WTC11 (cell line): ENCODE results near the gene ABR. TPM values are rescaled to one million over a fixed set of nuclear protein-coding genes. Genes with fewer than 3 reads are reported as not detected.
A peak's percentile ranks its signal among the peaks of the same experiment; 100 is the strongest.

Source experiments
- ATAC-seq: fragments of 200-7000 bp; cut with Tn5 transposase; 2 replicates; pipeline ENCODE4 v1.10.0; 2021; ENCODE audit warnings: mild to moderate bottlenecking, moderate library complexity
- CTCF ChIA-PET: fragments of 300-600 bp; sonication (Branson Sonifier 250); formaldehyde crosslinking; loops from one replicate; lab custom pipeline; 2021; ENCODE audit warnings: antibody characterized with exemption; lab: Charles Lee
- POLR2A ChIA-PET: fragments of 350-600 bp; sonication (Branson Sonifier 250); formaldehyde crosslinking; loops from one replicate; lab custom pipeline; 2021; ENCODE audit warnings: antibody characterized with exemption; lab: Charles Lee
- DNase-seq: peaks from one replicate; pipeline ENCODE4 v3.0.0; 2021; ENCODE audit warnings: low spot score
- H3K27ac Mint-ChIP-seq: 2 replicates; pipeline ENCODE4 v1.8.0; 2021; ENCODE audit warnings: mixed read lengths
- H3K27me3 Mint-ChIP-seq: 2 replicates; pipeline ENCODE4 v1.8.0; 2021; ENCODE audit warnings: low read depth, mild to moderate bottlenecking, moderate library complexity, mixed read lengths
- H3K36me3 Mint-ChIP-seq: 2 replicates; pipeline ENCODE4 v1.8.0; 2021; ENCODE audit warnings: mixed read lengths
- H3K4me1 Mint-ChIP-seq: 2 replicates; pipeline ENCODE4 v1.8.0; 2022; ENCODE audit warnings: mixed read lengths
- H3K4me3 Mint-ChIP-seq: 2 replicates; pipeline ENCODE4 v1.8.0; 2021; ENCODE audit warnings: mild to moderate bottlenecking, moderate library complexity, mixed read lengths
- H3K9me3 Mint-ChIP-seq: 2 replicates; pipeline ENCODE4 v1.8.0; 2021; ENCODE audit warnings: mixed read lengths
- ATF1 ChIP-seq: sonication (generic); formaldehyde crosslinking; IDR thresholded peaks from 2 replicates; pipeline ENCODE4 v1.8.1; 2023; ENCODE audit warnings: mild to moderate bottlenecking, moderate library complexity, missing genetic modification reagents
- CTCF ChIP-seq: fragments of 200-600 bp; IDR thresholded peaks from 2 replicates; pipeline ENCODE4 v1.8.0; 2022; ENCODE audit warnings: antibody characterized with exemption
- ELF4 ChIP-seq: sonication (generic); formaldehyde crosslinking; IDR thresholded peaks from 2 replicates; pipeline ENCODE4 v1.8.1; 2022; ENCODE audit warnings: low read depth, mild to moderate bottlenecking, moderate library complexity, missing genetic modification reagents
- FOXP1 ChIP-seq: sonication (generic); formaldehyde crosslinking; IDR thresholded peaks from 2 replicates; pipeline ENCODE4 v1.8.0; 2022; ENCODE audit warnings: missing genetic modification reagents, mild to moderate bottlenecking, moderate library complexity, borderline replicate concordance
- GRHL2 ChIP-seq: fragments of 250-450 bp; sonication (Bioruptor Pico); IDR thresholded peaks from 2 replicates; pipeline ENCODE4 v1.8.0; 2022; ENCODE audit warnings: mild to moderate bottlenecking, moderate library complexity; ENCODE audit not compliant: insufficient replicate concordance, severe bottlenecking
- GTF2I ChIP-seq: fragments of 250-450 bp; sonication (Bioruptor Pico); conservative IDR thresholded peaks from 2 replicates; pipeline ENCODE4 v1.4.0; 2021; ENCODE audit warnings: mild to moderate bottlenecking
- HMGA2 ChIP-seq: fragments of 250-450 bp; sonication (Bioruptor Pico); IDR thresholded peaks from 2 replicates; pipeline ENCODE4 v1.4.0; 2021; ENCODE audit warnings: mild to moderate bottlenecking, moderate library complexity
- KAT7 ChIP-seq: sonication (generic); formaldehyde crosslinking; IDR thresholded peaks from 2 replicates; pipeline ENCODE4 v1.8.1; 2023; ENCODE audit warnings: missing genetic modification reagents, mild to moderate bottlenecking, borderline replicate concordance
- NFE2L1 ChIP-seq: sonication (generic); formaldehyde crosslinking; IDR thresholded peaks from 2 replicates; pipeline ENCODE4 v1.8.1; 2023; ENCODE audit warnings: missing genetic modification reagents
- SP1 ChIP-seq: sonication (generic); formaldehyde crosslinking; conservative IDR thresholded peaks from 2 replicates; pipeline ENCODE4 v1.8.1; 2022; ENCODE audit warnings: missing genetic modification reagents
- STAT6 ChIP-seq: sonication (generic); formaldehyde crosslinking; conservative IDR thresholded peaks from 2 replicates; pipeline ENCODE4 v1.8.1; 2023; ENCODE audit warnings: mild to moderate bottlenecking, low read depth, missing genetic modification reagents, moderate library complexity
- ZNF317 ChIP-seq: sonication (generic); formaldehyde crosslinking; IDR thresholded peaks from 2 replicates; pipeline ENCODE4 v1.8.1; 2023; ENCODE audit warnings: low read depth, mild to moderate bottlenecking, moderate library complexity, missing genetic modification reagents, borderline replicate concordance
- ZSCAN18 ChIP-seq: fragments of 250-450 bp; sonication (Bioruptor Pico); IDR thresholded peaks from 2 replicates; pipeline ENCODE4 v2.1.2; 2022; ENCODE audit warnings: mild to moderate bottlenecking, moderate library complexity
- total RNA-seq: library from RNA; stranded (reverse); gene quantifications from 3 replicates; pipeline ENCODE4 v1.2.3, GENCODE V29; 2021
- TF ChIP-seq, protein P1 (sequence below): sonication (generic); formaldehyde crosslinking; IDR thresholded peaks from 2 replicates; pipeline ENCODE4 v1.8.0; 2022; ENCODE audit warnings: mild to moderate bottlenecking, missing genetic modification reagents

ABR gene
- total RNA-seq, 1 experiment from 2014 or later: 38.0 TPM

- no peak for TF ChIP-seq ELF4 (CRISPR knock-in tag)
- TF ChIP-seq HMGA2 (CRISPR knock-in tag): no peak
- TF ChIP-seq SP1 (CRISPR knock-in tag): no peak
- TF ChIP-seq STAT6: no peak
- no peak for TF ChIP-seq GTF2I (CRISPR knock-in tag)
- TF ChIP-seq KAT7 (CRISPR knock-in tag): no peak
- TF ChIP-seq ATF1: no peak
- TF ChIP-seq, all 79 proteins: peak for 0
These were observed 166.7 kb downstream of the ABR start (continued) for GRCh38 chr17:1012823-1013728.

DNA sequence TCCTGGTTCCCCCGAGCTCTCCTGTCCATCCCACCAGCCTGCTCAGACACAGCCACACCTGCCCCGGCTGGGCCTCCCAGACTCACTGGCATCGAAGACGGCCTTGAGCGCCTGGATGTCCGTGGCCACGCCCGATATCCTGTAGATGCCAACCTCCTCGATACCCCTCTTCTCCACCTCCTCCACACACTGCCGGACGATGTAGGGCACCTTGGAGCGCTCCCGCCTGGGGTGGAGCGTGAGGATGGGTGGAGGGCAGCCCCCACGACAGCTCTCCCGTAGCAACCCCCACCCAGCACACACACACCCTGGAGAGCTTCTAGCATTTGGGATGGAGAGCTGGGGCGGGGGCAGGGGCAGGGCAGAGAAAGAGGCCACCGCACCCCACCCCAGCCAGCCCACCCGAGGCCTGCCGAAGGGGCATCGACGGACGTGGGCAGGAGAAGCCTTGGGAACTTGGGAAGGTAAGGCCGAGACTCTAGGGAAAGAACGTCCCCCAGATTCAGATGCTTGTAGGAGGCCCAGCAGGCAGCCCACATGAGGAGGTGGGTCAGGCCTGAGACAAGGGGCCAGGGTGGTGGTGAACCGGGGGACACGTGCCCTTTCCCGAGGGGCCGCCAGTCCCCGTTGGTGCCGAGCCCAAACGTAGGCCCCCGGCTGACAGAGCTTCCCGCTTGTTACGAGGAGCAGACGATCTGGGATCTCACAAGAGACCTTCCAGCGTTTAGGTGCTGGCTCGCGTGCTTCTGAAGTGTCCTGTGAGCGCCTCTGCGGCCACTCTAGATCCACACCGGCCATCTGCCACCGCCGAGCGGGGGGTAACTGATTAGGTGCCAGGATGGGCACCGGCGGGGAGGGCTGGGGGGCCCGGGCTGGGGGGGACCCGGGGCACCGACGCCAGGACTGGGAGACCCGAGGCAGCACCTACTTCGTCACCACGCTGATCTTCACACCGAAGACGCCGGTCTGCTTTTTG lies 167.7 kb downstream of the ABR start:
- ChIA-PET CTCF (interaction anchor here (0.9 to 1.2 kb wide), 2 partner anchors 44 to 175 kb away, joined by 3 to 4 read pairs; no protein-coding TSS in a partner anchor), POLR2A (no interaction called here)
- Mint-ChIP-seq H3K36me3 (no peaks in the 10 kb centered on the region), H3K27ac (no peak overlapping the region), H3K9me3 (no peaks in the 10 kb centered on the region), H3K4me3 (no peak overlapping the region), H3K27me3 (no peaks in the 10 kb centered on the region), H3K4me1 (no peaks in the 10 kb centered on the region)
- TF ChIP-seq ZSCAN18: no peak
- TF ChIP-seq FOXP1 (CRISPR knock-in tag): 0 out of 2 replicates have a peak, but pooled peaks have one; percentile 33
- DNase-seq: no peak
- no peak for ATAC-seq

- no peak overlapping the region for H3K4me3 Mint-ChIP-seq
- no peak for TF ChIP-seq ZNF317 (CRISPR knock-in tag)
- POLR2A ChIA-PET: interaction anchor here (0.6 kb wide), 1 partner anchor 60 kb away, joined by 6 read pairs; no protein-coding TSS in a partner anchor
- CTCF ChIA-PET: interaction anchor here (1.5 kb wide), 1 partner anchor 47 kb away, joined by 3 read pairs; no protein-coding TSS in a partner anchor
- no peak overlapping the region for H3K27ac Mint-ChIP-seq
- H3K36me3 Mint-ChIP-seq: no peaks in the 10 kb centered on the region
- H3K4me1 Mint-ChIP-seq: no peaks in the 10 kb centered on the region
- H3K27me3 Mint-ChIP-seq: no peaks in the 10 kb centered on the region
- DNase-seq: no peak
- no peaks in the 10 kb centered on the region for H3K9me3 Mint-ChIP-seq
- no peak for ATAC-seq
These were observed 168.6 kb downstream of the ABR start for GRCh38 chr17:1011138-1011537.

- no peaks in the 10 kb centered on the region for H3K27me3 Mint-ChIP-seq
- no peak overlapping the region for H3K27ac Mint-ChIP-seq
- H3K9me3 Mint-ChIP-seq: no peaks in the 10 kb centered on the region
- no peak overlapping the region for H3K4me3 Mint-ChIP-seq
- ChIA-PET CTCF (interaction anchor here (1.5 kb wide), 1 partner anchor 48 kb away, joined by 3 read pairs; no protein-coding TSS in a partner anchor), POLR2A (no interaction called here)
- ATAC-seq (no peak), DNase-seq (no peak)
- H3K4me1 Mint-ChIP-seq: no peaks in the 10 kb centered on the region; the same call in 1 of the 2 replicates
- H3K36me3 Mint-ChIP-seq: no peaks in the 10 kb centered on the region
- TF ChIP-seq FOXP1 (CRISPR knock-in tag) (no peak), STAT6 (no peak), GRHL2 (no peak), ATF1 (no peak), CTCF (no peak), ZNF317 (CRISPR knock-in tag) (no peak), NFE2L1 (CRISPR knock-in tag) (no peak)
- TF ChIP-seq, protein P1, sequence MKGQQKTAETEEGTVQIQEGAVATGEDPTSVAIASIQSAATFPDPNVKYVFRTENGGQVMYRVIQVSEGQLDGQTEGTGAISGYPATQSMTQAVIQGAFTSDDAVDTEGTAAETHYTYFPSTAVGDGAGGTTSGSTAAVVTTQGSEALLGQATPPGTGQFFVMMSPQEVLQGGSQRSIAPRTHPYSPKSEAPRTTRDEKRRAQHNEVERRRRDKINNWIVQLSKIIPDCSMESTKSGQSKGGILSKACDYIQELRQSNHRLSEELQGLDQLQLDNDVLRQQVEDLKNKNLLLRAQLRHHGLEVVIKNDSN: no peak
These were observed 169.2 kb downstream of the ABR start for GRCh38 chr17:1010586-1010985.
